ENCODE results near the gene ATAD3B.

DNA sequence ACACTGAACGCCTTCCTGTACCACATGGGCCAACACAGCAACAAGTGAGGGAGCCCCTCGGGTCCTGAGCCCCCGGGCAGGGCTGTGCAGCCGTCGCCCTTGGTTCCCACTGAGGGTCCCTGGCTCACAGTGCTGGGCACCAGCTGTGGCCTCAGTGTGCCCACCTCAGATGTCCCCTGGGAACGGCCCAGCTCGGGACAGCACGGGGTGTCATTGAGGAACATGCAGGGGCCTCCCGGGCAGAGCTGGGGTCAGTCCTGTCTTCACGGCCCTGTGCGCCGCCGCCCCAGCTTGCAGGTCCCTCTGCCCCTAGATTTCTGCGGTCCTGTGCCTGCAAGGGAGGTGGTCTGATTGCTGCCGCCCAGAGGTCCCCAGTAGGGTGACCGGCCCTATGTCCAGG, 17.7 kb downstream of the ATAD3B start:
- TF ChIP-seq, protein P1, sequence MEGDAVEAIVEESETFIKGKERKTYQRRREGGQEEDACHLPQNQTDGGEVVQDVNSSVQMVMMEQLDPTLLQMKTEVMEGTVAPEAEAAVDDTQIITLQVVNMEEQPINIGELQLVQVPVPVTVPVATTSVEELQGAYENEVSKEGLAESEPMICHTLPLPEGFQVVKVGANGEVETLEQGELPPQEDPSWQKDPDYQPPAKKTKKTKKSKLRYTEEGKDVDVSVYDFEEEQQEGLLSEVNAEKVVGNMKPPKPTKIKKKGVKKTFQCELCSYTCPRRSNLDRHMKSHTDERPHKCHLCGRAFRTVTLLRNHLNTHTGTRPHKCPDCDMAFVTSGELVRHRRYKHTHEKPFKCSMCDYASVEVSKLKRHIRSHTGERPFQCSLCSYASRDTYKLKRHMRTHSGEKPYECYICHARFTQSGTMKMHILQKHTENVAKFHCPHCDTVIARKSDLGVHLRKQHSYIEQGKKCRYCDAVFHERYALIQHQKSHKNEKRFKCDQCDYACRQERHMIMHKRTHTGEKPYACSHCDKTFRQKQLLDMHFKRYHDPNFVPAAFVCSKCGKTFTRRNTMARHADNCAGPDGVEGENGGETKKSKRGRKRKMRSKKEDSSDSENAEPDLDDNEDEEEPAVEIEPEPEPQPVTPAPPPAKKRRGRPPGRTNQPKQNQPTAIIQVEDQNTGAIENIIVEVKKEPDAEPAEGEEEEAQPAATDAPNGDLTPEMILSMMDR (IDR thresholded peaks at IDR 0.05) = no peak
- TF ChIP-seq POLR2A (IDR thresholded peaks at IDR 0.05) = no peak
- no peak for TF ChIP-seq POLR2AphosphoS5 (IDR thresholded peaks at IDR 0.05)

All from transverse colon (tissue), 4 donors.